H1 (cell line): ENCODE measurements around the gene GPSM1. TPM values are rescaled to one million over a fixed set of nuclear protein-coding genes. Genes with fewer than 3 reads are reported as not detected.

Experiments used
- CTCF ChIA-PET: fragments of 300-600 bp; sonication (Branson Sonifier 250); formaldehyde crosslinking; loops from one replicate; lab custom pipeline; 2021; ENCODE audit not compliant: partially characterized antibody; lab: Charles Lee
- POLR2A ChIA-PET: fragments of 300-600 bp; sonication (Branson Sonifier 250); formaldehyde crosslinking; loops from one replicate; lab custom pipeline; 2021; ENCODE audit warnings: inconsistent platforms; ENCODE audit not compliant: partially characterized antibody; lab: Charles Lee
- DNase-seq, 2 experiments: peaks; one replicate each; pipeline versions ENCODE4 v3.0.0 to v3.0.0-alpha.2; 2010 to 2022; ENCODE audit warnings: low spot score in 2 of 2, low read depth in 1 of 2, mixed read lengths in 1 of 2
- FAIRE-seq: peaks from 2 replicates; lab custom pipeline; 2011; peaks lifted over from hg19 to GRCh38; lab: Jason Lieb, UNC
- H2AFZ ChIP-seq: 2 replicates; pipeline ENCODE4 v1.8.1; 2012; ENCODE audit warnings: low read length, inconsistent platforms
- H2AK5ac ChIP-seq: 2 replicates; pipeline ENCODE4 v1.6.1; 2013; ENCODE audit warnings: low read depth, low read length
- H2BK120ac ChIP-seq: replicated peaks from 2 replicates; pipeline ENCODE3; 2013; ENCODE audit warnings: low read depth, low read length, inconsistent platforms
- H2BK12ac ChIP-seq: 2 replicates; pipeline ENCODE4 v1.6.1; 2013; ENCODE audit warnings: low read depth, low read length
- H2BK15ac ChIP-seq: 2 replicates; pipeline ENCODE4 v1.6.1; 2013; ENCODE audit warnings: low read length
- H2BK20ac ChIP-seq: 2 replicates; pipeline ENCODE4 v1.6.1; 2013; ENCODE audit warnings: low read length
- H2BK5ac ChIP-seq: 2 replicates; pipeline ENCODE4 v1.6.1; 2013; ENCODE audit warnings: low read depth, low read length
- H3K14ac ChIP-seq: 2 replicates; pipeline ENCODE4 v1.6.1; 2013; ENCODE audit warnings: inconsistent platforms; ENCODE audit not compliant: insufficient read length
- H3K18ac ChIP-seq: 2 replicates; pipeline ENCODE4 v1.6.1; 2013; ENCODE audit warnings: low read length; ENCODE audit errors: extremely low read depth
- H3K23ac ChIP-seq: 2 replicates; pipeline ENCODE4 v1.6.1; 2013; ENCODE audit warnings: inconsistent platforms; ENCODE audit not compliant: insufficient read length
- H3K23me2 ChIP-seq: 2 replicates; pipeline ENCODE4 v1.6.1; 2013; ENCODE audit warnings: low read depth, low read length
- H3K27ac ChIP-seq: 2 replicates; pipeline ENCODE4 v1.6.1; 2011; ENCODE audit warnings: low read depth, low read length, inconsistent platforms
- H3K27me3 ChIP-seq, 4 experiments: replicated peaks in 1 of 4; 1 replicate in 1 of 4; 2 replicates in 3 of 4; pipeline versions ENCODE4 v1.6.1 to v1.8.1; 2011 to 2013; ENCODE audit warnings: low read length in 3 of 4, mild to moderate bottlenecking in 3 of 4, inconsistent platforms in 2 of 4, mixed read lengths in 2 of 4, moderate library complexity in 1 of 4; ENCODE audit not compliant: control insufficient read depth in 3 of 4, insufficient read depth in 3 of 4; ENCODE audit errors: extremely low read depth in 1 of 4
- H3K36me3 ChIP-seq, 4 experiments: 2 replicates each; pipeline versions ENCODE4 v1.6.1 to v1.8.1; 2011 to 2013; ENCODE audit warnings: mild to moderate bottlenecking in 4 of 4, low read length in 3 of 4, moderate library complexity in 2 of 4, control low read depth in 1 of 4, inconsistent platforms in 1 of 4; ENCODE audit not compliant: insufficient read depth in 4 of 4, control insufficient read depth in 2 of 4
- H3K4ac ChIP-seq: replicated peaks from 2 replicates; pipeline ENCODE3; 2013; ENCODE audit warnings: low read length, low read depth, mixed read lengths, inconsistent platforms; ENCODE audit not compliant: insufficient read length
- H3K4me1 ChIP-seq, 4 experiments: replicated peaks in 1 of 4; 1 replicate in 1 of 4; 2 replicates in 3 of 4; pipeline versions ENCODE4 v1.6.1 to v1.8.1; 2011 to 2013; ENCODE audit warnings: low read length in 3 of 4, inconsistent platforms in 2 of 4, mixed read lengths in 1 of 4; ENCODE audit not compliant: insufficient read depth in 4 of 4, control insufficient read depth in 3 of 4
- H3K4me2 ChIP-seq, 2 experiments: 2 replicates each; pipeline versions ENCODE4 v1.6.1 to v1.8.1; 2011 to 2013; ENCODE audit warnings: low read depth in 2 of 2, low read length in 2 of 2, control low read depth in 1 of 2, inconsistent platforms in 1 of 2, mild to moderate bottlenecking in 1 of 2; ENCODE audit not compliant: insufficient read depth in 1 of 2
- H3K4me3 ChIP-seq, 4 experiments: fragments of 200-600, 300-600 bp in 1 of 4; sonication (generic), shearing (Covaris generic), sonication (Bioruptor Twin) in 1 of 4; 2 replicates each; pipeline versions ENCODE4 v1.5.1 to v1.8.1; 2011 to 2016; ENCODE audit warnings: low read length in 4 of 4, low read depth in 3 of 4, control low read depth in 2 of 4, inconsistent platforms in 2 of 4, mild to moderate bottlenecking in 2 of 4, mixed read lengths in 1 of 4, moderate library complexity in 1 of 4; ENCODE audit not compliant: insufficient read depth in 2 of 4; ENCODE audit errors: extremely low read depth in 1 of 4
- H3K56ac ChIP-seq: replicated peaks from 2 replicates; pipeline ENCODE3; 2013; ENCODE audit warnings: low read depth, mild to moderate bottlenecking, mixed read lengths, low read length, inconsistent platforms; ENCODE audit not compliant: insufficient read length
- H3K79me1 ChIP-seq: 2 replicates; pipeline ENCODE4 v1.6.1; 2013; ENCODE audit warnings: low read depth, low read length, control low read depth
- H3K79me2 ChIP-seq, 2 experiments: 2 replicates each; pipeline versions ENCODE4 v1.6.1 to v1.8.1; 2012 to 2013; ENCODE audit warnings: low read length in 2 of 2, mild to moderate bottlenecking in 2 of 2, inconsistent platforms in 1 of 2; ENCODE audit not compliant: insufficient read depth in 2 of 2, control insufficient read depth in 1 of 2
- H3K9ac ChIP-seq, 4 experiments: replicated peaks in 1 of 4; 1 replicate in 1 of 4; 2 replicates in 3 of 4; pipeline versions ENCODE4 v1.6.1 to v1.8.1; 2011 to 2013; ENCODE audit warnings: low read depth in 3 of 4, low read length in 3 of 4, control low read depth in 2 of 4, mild to moderate bottlenecking in 2 of 4, moderate library complexity in 2 of 4, inconsistent platforms in 1 of 4; ENCODE audit errors: extremely low read depth in 1 of 4
- H3K9me3 ChIP-seq, 2 experiments: 2 replicates each; pipeline versions ENCODE4 v1.6.1 to v1.8.1; 2012 to 2013; ENCODE audit warnings: mild to moderate bottlenecking in 2 of 2, moderate library complexity in 2 of 2, control low read depth in 1 of 2, inconsistent platforms in 1 of 2, low read depth in 1 of 2, low read length in 1 of 2, mixed read lengths in 1 of 2; ENCODE audit not compliant: insufficient read depth in 2 of 2
- H4K20me1 ChIP-seq, 2 experiments: replicated peaks in 1 of 2; 2 replicates each; pipeline versions ENCODE3 to v1.8.1; 2011 to 2013; ENCODE audit warnings: inconsistent platforms in 2 of 2, low read length in 2 of 2, mild to moderate bottlenecking in 1 of 2; ENCODE audit not compliant: insufficient read depth in 2 of 2, control insufficient read depth in 1 of 2
- H4K5ac ChIP-seq: 2 replicates; pipeline ENCODE4 v1.6.1; 2013; ENCODE audit warnings: low read length, low read depth, mixed read lengths, inconsistent platforms; ENCODE audit not compliant: insufficient read length
- H4K8ac ChIP-seq: 2 replicates; pipeline ENCODE4 v1.8.0; 2013; ENCODE audit warnings: mild to moderate bottlenecking, moderate library complexity, low read length, inconsistent platforms; ENCODE audit not compliant: insufficient read depth; ENCODE audit errors: extremely low read depth
- H4K91ac ChIP-seq: replicated peaks from 2 replicates; pipeline ENCODE3; 2013; ENCODE audit warnings: low read length, mixed read lengths, inconsistent platforms; ENCODE audit not compliant: insufficient read length
- ASH2L ChIP-seq: fragments of 200-600, 300-600 bp; sonication (generic); IDR thresholded peaks from one replicate; pipeline ENCODE4 v1.7.1; 2017; ENCODE audit warnings: low read length
- BRCA1 ChIP-seq: IDR thresholded peaks from 2 replicates; pipeline ENCODE4 v1.6.1; 2012; ENCODE audit warnings: low read depth, low read length, improper control_type of control experiment
- CBX5 ChIP-seq: fragments of 300-800, 300-1000 bp; sonication (generic); IDR thresholded peaks from 2 replicates; pipeline ENCODE4 v1.7.1; 2016; ENCODE audit warnings: antibody characterized with exemption, low read length, low read depth
- CTBP2 ChIP-seq: IDR thresholded peaks from 2 replicates; pipeline ENCODE4 v1.7.0; 2011; ENCODE audit warnings: borderline replicate concordance, mild to moderate bottlenecking, moderate library complexity, mixed read lengths, low read length; ENCODE audit not compliant: insufficient read depth, insufficient read length
- E2F6 ChIP-seq: IDR thresholded peaks from 2 replicates; pipeline ENCODE4 v1.6.1; 2012; ENCODE audit warnings: inconsistent platforms
- EGR1 ChIP-seq: IDR thresholded peaks from 2 replicates; pipeline ENCODE4 v1.6.1; 2011; ENCODE audit warnings: low read depth, low read length, borderline replicate concordance
- EZH2 ChIP-seq: fragments of 200-600 bp; sonication (generic); IDR thresholded peaks from 2 replicates; pipeline ENCODE4 v1.7.1; 2012; ENCODE audit warnings: low read depth, mild to moderate bottlenecking, moderate library complexity, low read length, inconsistent platforms; ENCODE audit not compliant: severe bottlenecking
- NRF1 ChIP-seq: IDR thresholded peaks from 2 replicates; pipeline ENCODE4 v1.6.1; 2011; ENCODE audit warnings: mild to moderate bottlenecking, low read depth, low read length, improper control_type of control experiment
- RBBP5 ChIP-seq: IDR thresholded peaks from 2 replicates; pipeline ENCODE4 v1.7.1; 2012; ENCODE audit warnings: low read depth, mild to moderate bottlenecking, inconsistent platforms, low read length, moderate library complexity, borderline replicate concordance
- SIRT6 ChIP-seq: IDR thresholded peaks from one replicate; pipeline ENCODE4 v1.7.1; 2012; ENCODE audit warnings: low read length, inconsistent platforms
- SP1 ChIP-seq: IDR thresholded peaks from 2 replicates; pipeline ENCODE4 v1.6.1; 2011; ENCODE audit warnings: low read depth, low read length
- SUZ12 ChIP-seq: fragments of 200-600 bp; sonication (generic); IDR thresholded peaks from 2 replicates; pipeline ENCODE4 v1.6.1; 2012; ENCODE audit warnings: mild to moderate bottlenecking, inconsistent platforms, low read length, moderate library complexity, mixed read lengths
- YY1 ChIP-seq: IDR thresholded peaks from 2 replicates; pipeline ENCODE4 v1.6.1; 2011; ENCODE audit warnings: low read depth, mild to moderate bottlenecking, low read length
- WGBS, 2 experiments: shearing (Covaris generic) in 1 of 2; methylation state at CpG; one replicate each; pipeline versions ENCODE4 v1.1.6 to v1.1.7; 2013 to 2015; ENCODE audit warnings: low lambda C conversion rate in 2 of 2, mixed read lengths in 2 of 2, inconsistent platforms in 1 of 2, low coverage in 1 of 2, missing lambda C conversion rate in 1 of 2; ENCODE audit not compliant: insufficient replicate concordance in 2 of 2, insufficient coverage in 1 of 2, insufficient read length in 1 of 2; ENCODE audit errors: extremely low coverage in 1 of 2, missing lambda C conversion rate in 1 of 2; 5-methylcytosine and 5-hydroxymethylcytosine counted together
- polyA plus RNA-seq, 7 experiments: library from polyadenylated mRNA; depleted of rRNA in 3 of 7; stranded (reverse) in 5 of 7; unstranded in 2 of 7; fragments of >200 nt in 5 of 7; fragments of 200-250 nt in 2 of 7; gene quantifications; 1 replicate in 5 of 7; 2 replicates in 1 of 7; 4 replicates in 1 of 7; pipeline versions ENCODE4 v1.2.1 to v1.2.3, GENCODE V29; 2011 to 2013; ENCODE audit warnings: missing spikeins in 2 of 7, mixed read lengths in 2 of 7
- total RNA-seq: library from RNA; stranded (reverse); fragmentation: NEBNext Ultra II Directional; extraction: Animal tissue kit (Norgen Biotek cat#: 25700); gene quantifications from 2 replicates; pipeline ENCODE4 v1.2.1, GENCODE V29; 2021

Gene GPSM1
- total and polyA plus RNA-seq, 2 of the 8 experiments (the other 6 are each of a cell fraction or from before 2014, with no cell fraction given) = 12.8 to 18.0 TPM

DNA sequence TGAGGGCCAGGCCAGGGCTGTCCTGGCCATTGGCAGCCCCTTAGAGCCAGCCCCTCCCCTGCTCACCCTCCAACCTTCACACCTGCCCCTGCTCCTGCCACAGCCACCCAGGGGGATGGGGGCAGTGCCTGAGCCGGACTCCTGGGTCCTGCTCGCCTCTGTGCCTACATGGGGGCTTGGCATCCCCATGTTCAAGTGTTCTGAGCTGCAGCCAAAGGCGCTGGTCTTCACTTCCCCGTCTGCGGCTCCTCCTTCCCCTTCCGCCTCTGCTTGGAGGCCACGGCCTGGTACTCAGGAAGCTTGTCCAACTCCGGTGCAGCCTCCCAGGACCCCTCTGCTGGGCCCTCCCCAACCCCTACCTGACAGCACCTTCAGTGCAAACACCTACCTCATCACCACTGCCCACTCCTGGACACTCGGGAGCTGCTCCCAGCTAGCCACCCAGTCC is 38.5 kb downstream of the GPSM1 start:
- CTCF ChIA-PET = interaction anchor here (0.9 to 7.1 kb wide), 10 partner anchors 9 to 252 kb away, joined by 3 to 80 read pairs (median 6); no protein-coding TSS in a partner anchor
- H4K5ac ChIP-seq = no peak overlapping the region
- no peaks in the 10 kb centered on the region for H3K79me2 ChIP-seq
- peaks cover 0 to 2% (median 0%) of the 10 kb centered on the region in 4 experiments; a peak in 2 of 7 replicates for H3K27me3 ChIP-seq
- peaks cover 0 to 3% of the 10 kb centered on the region in 2 experiments; a peak in 1 of 4 replicates for H3K9me3 ChIP-seq
- peaks cover 0 to 8% (median under 1%) of the 10 kb centered on the region in 4 experiments; a peak in 3 of 7 replicates for H3K4me1 ChIP-seq
- H3K18ac ChIP-seq = no peak overlapping the region
- H3K14ac ChIP-seq = no peak overlapping the region
- no peak overlapping the region for H2BK5ac ChIP-seq
- 93% methylated on average over 6 of the region's 9 CpGs; no CpG with 5 or more reads in 1 of the 2 experiments for WGBS, 2 experiments
- no peak overlapping the region; the same call in none of the 2 replicates for H4K8ac ChIP-seq
- no peak overlapping the region for H2BK12ac ChIP-seq
- peaks cover 3% of the 10 kb centered on the region for H3K79me1 ChIP-seq
- H3K4ac ChIP-seq = no peak overlapping the region
- no peak overlapping the region for H3K56ac ChIP-seq
- H3K27ac ChIP-seq = no peak overlapping the region; the same call in 1 of the 2 replicates
- no peak overlapping the region for H2BK20ac ChIP-seq
- no peak overlapping the region for H2AFZ ChIP-seq
- H2BK15ac ChIP-seq = no peak overlapping the region
- H3K4me2 ChIP-seq = no peak overlapping the region
- H2AK5ac ChIP-seq = no peak overlapping the region
- POLR2A ChIA-PET = interaction anchor here (0.8 to 15.8 kb wide), 12 partner anchors 10 to 361 kb away, joined by 4 to 137 read pairs (median 4); partner anchors contain the start of genes CARD9 and SNAPC4
- no peak overlapping the region for H2BK120ac ChIP-seq
- H4K20me1 ChIP-seq = peaks cover 0 to 7% of the 10 kb centered on the region in 2 experiments
- H3K23me2 ChIP-seq = no peaks in the 10 kb centered on the region; the same call in 1 of the 2 replicates
- H3K23ac ChIP-seq = no peak overlapping the region
- no peak for FAIRE-seq
- no peak for DNase-seq
- H3K9ac ChIP-seq = no peak overlapping the region
- H3K36me3 ChIP-seq = peaks cover 0 to 2% (median 0%) of the 10 kb centered on the region in 4 experiments; a peak in 1 of 8 replicates
- H4K91ac ChIP-seq = no peak overlapping the region
- no peak overlapping the region for H3K4me3 ChIP-seq
- TF ChIP-seq SUZ12 = no peak
- no peak for TF ChIP-seq EZH2
- TF ChIP-seq CBX5 = no peak
- TF ChIP-seq E2F6 = no peak
- TF ChIP-seq EGR1 = no peak
- no peak for TF ChIP-seq ASH2L
- no peak for TF ChIP-seq NRF1
- TF ChIP-seq SP1 = no peak
- TF ChIP-seq RBBP5 = no peak
- TF ChIP-seq CTBP2 = no peak
- no peak for TF ChIP-seq SIRT6
- no peak for TF ChIP-seq BRCA1
- no peak for TF ChIP-seq YY1
